Tibial artery (tissue), 4 donors: ENCODE results near the gene SLC25A26.

Source experiments
- DNase-seq, 2 donors: peaks; one replicate each; pipeline ENCODE4 v3.0.0-alpha.2; 2019
- H3K27ac ChIP-seq, 2 donors: fragments of 200-600 bp; sonication (generic) in 1 of 2; 1 replicate in 1 of 2; 2 replicates in 1 of 2; pipeline ENCODE4 v1.5.1; 2018 to 2019; ENCODE audit warnings: mild to moderate bottlenecking in 1 of 2
- H3K27me3 ChIP-seq, 2 donors: fragments of 200-600 bp; sonication (generic) in 1 of 2; one replicate each; pipeline versions ENCODE4 v1.5.1 to v1.6.0; 2016 to 2019
- H3K36me3 ChIP-seq, 3 donors: fragments of 200-600 bp; sonication (generic) in 2 of 3; one replicate each; pipeline ENCODE4 v1.5.1; 2016 to 2019; ENCODE audit warnings: mild to moderate bottlenecking in 2 of 3
- H3K4me1 ChIP-seq, 4 donors: fragments of 200-600 bp; sonication (generic) in 2 of 4; 1 replicate in 3 of 4; 2 replicates in 1 of 4; pipeline ENCODE4 v1.5.1; 2016 to 2019
- H3K4me3 ChIP-seq, 2 donors: fragments of 200-600 bp; sonication (generic) in 1 of 2; 1 replicate in 1 of 2; 2 replicates in 1 of 2; pipeline ENCODE4 v1.5.1; 2018 to 2019; ENCODE audit warnings: mild to moderate bottlenecking in 2 of 2
- H3K9me3 ChIP-seq, 3 donors: fragments of 200-600 bp; sonication (generic) in 1 of 3; one replicate each; pipeline ENCODE4 v1.5.1; 2016 to 2019
- intact Hi-C: fragments of 100-400 bp; cut with DNase I; formaldehyde crosslinking; loops from one replicate; pipeline ENCODE4 v1.15.0; 2023; ENCODE audit warnings: low total_unique reads
- TF ChIP-seq, protein P1 (sequence below), 2 experiments: fragments of 200-600 bp in 1 of 2; fragments of 450-650 bp in 1 of 2; IDR thresholded peaks; one replicate each; pipeline ENCODE4 v1.5.1; 2017 to 2019; ENCODE audit warnings: antibody characterized with exemption in 2 of 2, mild to moderate bottlenecking in 1 of 2, moderate library complexity in 1 of 2

The SLC25A26 gene

DNA sequence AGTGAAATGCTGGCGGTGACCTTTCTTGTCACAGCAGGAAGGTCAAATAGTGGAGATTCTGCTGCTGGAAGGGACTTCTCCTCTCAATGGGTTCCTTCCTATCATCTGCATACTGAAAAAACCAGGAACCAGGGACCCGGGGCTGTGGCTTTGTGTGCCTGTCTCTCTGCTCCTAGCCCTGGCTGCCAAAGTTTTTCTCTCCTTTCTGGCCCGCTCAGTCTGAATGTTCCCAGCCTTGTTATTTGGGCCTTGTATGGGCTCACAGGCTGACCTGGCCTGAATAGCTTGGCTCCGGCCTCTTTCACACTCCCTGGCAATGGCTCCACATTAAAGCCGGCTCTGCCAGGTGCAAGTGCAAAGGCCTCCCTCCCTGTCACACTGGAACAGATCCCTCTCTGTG is 185.4 kb downstream of the SLC25A26 start:
- peaks cover 12 to 76% (median 28%) of the 10 kb centered on the region in 3 donors for H3K36me3 ChIP-seq

GRCh38 chr3:66406831-66407610 is 186.2 kb downstream of the SLC25A26 start:
- H3K27me3 ChIP-seq, result no peaks in the 10 kb centered on the region
- H3K4me1 ChIP-seq, result peaks cover 5 to 86% (median 65%) of the 10 kb centered on the region in 4 donors
- no peaks in the 10 kb centered on the region for H3K9me3 ChIP-seq
- TF ChIP-seq, protein P1, sequence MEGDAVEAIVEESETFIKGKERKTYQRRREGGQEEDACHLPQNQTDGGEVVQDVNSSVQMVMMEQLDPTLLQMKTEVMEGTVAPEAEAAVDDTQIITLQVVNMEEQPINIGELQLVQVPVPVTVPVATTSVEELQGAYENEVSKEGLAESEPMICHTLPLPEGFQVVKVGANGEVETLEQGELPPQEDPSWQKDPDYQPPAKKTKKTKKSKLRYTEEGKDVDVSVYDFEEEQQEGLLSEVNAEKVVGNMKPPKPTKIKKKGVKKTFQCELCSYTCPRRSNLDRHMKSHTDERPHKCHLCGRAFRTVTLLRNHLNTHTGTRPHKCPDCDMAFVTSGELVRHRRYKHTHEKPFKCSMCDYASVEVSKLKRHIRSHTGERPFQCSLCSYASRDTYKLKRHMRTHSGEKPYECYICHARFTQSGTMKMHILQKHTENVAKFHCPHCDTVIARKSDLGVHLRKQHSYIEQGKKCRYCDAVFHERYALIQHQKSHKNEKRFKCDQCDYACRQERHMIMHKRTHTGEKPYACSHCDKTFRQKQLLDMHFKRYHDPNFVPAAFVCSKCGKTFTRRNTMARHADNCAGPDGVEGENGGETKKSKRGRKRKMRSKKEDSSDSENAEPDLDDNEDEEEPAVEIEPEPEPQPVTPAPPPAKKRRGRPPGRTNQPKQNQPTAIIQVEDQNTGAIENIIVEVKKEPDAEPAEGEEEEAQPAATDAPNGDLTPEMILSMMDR (IDR thresholded peaks at IDR 0.05), result no peak
- intact Hi-C loops, result loop anchor here (5.0 kb wide), 2 partner anchors 95 to 415 kb away; partner anchors contain the start of gene LRIG1
- H3K36me3 ChIP-seq, result peaks cover 12 to 85% (median 30%) of the 10 kb centered on the region in 3 donors
- H3K27ac ChIP-seq, result peak overlapping the region; percentile 69 to 77
- DNase-seq, result no peak
- no peak overlapping the region for H3K4me3 ChIP-seq

More for the DNA sequence above, 185.4 kb downstream of the SLC25A26 start:
- TF ChIP-seq, protein P1 (IDR thresholded peaks at IDR 0.05), result peak in 1 of 2 experiments; percentile 10
- H3K4me3 ChIP-seq, result no peak overlapping the region
- intact Hi-C loops, result loop anchor here (5.0 kb wide), 2 partner anchors 96 to 416 kb away; partner anchors contain the start of gene LRIG1
- peak overlapping the region; percentile 69 to 77 for H3K27ac ChIP-seq
- no peaks in the 10 kb centered on the region for H3K9me3 ChIP-seq
- peaks cover 5 to 86% (median 70%) of the 10 kb centered on the region in 4 donors for H3K4me1 ChIP-seq
- DNase-seq, result peak; percentile 61 to 87
- H3K27me3 ChIP-seq, result no peaks in the 10 kb centered on the region

DNA sequence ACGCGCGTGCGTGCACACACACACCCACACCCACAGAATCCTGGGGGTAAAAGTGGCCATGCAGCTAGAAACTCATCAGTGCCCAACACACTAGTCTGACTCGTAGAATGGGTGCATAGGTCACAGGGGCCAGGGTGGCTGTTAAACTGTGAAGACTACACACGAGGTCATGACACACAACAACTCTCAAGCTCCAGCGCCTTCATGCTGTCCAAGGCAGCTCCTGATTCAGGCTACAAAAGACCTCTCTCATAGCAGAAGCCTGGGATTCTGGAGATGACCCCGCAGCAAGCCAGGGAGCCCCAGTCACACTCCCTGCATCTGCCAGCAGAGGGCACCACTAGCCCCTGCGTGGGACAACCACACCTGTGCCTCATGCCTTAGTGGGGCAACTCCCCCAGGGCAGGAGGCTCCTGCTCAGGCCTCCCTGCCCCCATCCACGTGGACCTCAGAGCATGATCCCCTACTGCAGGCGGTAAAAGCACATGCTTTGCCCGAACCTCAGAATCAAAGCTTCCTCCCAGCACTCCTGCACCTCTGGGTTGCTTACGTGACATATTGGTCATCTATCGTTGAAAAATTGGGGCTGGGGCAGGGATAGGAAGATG is 186.9 kb downstream of the SLC25A26 start:
- TF ChIP-seq, protein P1 (IDR thresholded peaks at IDR 0.05), result peak; percentile 75 to 89
- H3K27ac ChIP-seq, result peak overlapping the region; percentile 69 to 77
- H3K4me1 ChIP-seq, result peaks cover 5 to 81% (median 61%) of the 10 kb centered on the region in 4 donors

DNA sequence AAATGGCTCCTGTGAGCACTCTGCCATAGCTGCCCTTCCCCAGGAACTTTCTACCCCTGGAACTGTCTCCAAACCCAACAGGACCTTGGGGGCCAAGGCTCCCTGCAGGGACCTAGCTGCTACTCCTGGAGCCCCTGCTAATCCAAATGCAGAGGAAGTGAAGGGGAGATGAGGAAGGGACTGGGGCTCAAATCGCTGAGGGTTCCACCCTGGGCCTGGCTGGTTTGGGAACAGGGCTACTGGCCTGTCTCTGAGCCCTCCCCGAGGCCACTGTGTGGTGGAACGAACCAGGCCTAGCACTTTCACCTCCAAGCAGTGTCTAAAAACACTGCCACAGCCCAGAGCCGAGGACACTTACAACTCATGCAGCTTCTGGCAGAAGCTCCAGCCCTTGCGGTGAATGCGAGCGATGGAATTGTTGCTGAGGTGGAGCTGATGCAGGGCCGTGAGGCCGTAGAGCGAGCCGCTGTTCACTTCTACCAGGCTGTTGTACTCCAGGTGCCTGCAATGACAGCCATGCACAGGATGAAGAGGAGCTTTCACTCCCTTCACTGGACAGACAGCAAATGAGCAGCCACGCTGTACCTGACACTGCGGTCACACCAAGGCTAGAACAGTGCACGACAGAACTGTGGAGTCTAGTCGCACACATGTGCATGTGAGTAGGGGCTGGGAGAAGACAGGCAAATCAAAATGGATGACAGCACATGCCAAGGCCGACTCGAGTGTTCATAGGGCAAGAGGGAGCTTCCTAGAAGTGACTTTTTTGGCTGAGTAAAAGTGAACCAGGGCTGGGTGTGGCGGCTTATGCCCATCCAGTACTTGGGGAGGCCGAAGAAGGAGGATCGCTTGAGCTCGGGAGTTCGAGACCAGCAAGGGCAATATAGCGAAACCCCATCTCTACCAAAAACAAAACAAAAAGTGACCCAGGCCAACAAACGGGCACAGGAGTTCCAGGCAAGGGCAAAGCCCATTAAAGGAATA is 189.3 kb downstream of the SLC25A26 start:
- Histone ChIP-seq H3K9me3 (no peaks in the 10 kb centered on the region), H3K27ac (no peak overlapping the region), H3K4me3 (no peak overlapping the region), H3K36me3 (peaks cover 24 to 95% (median 37%) of the 10 kb centered on the region in 3 donors), H3K4me1 (peaks cover 5 to 75% (median 42%) of the 10 kb centered on the region in 4 donors), H3K27me3 (no peaks in the 10 kb centered on the region)
- DNase-seq, result no peak
- intact Hi-C loops, result loop anchor here (5.0 kb wide), 2 partner anchors 92 to 412 kb away; partner anchors contain the start of gene LRIG1
- TF ChIP-seq, protein P1 (IDR thresholded peaks at IDR 0.05), result no peak

More for the DNA sequence above, 186.9 kb downstream of the SLC25A26 start:
- Histone ChIP-seq H3K4me3 (no peak overlapping the region), H3K9me3 (no peaks in the 10 kb centered on the region), H3K27me3 (no peaks in the 10 kb centered on the region), H3K36me3 (peaks cover 16 to 92% (median 37%) of the 10 kb centered on the region in 3 donors)
- peak; percentile 59 to 80 for DNase-seq
- intact Hi-C loops, result loop anchor here (5.0 kb wide), 2 partner anchors 95 to 415 kb away; partner anchors contain the start of gene LRIG1

GRCh38 chr3:66410976-66411375 is 190.2 kb downstream of the SLC25A26 start:
- Histone ChIP-seq H3K4me1 (peaks cover under 1 to 69% (median 35%) of the 10 kb centered on the region in 4 donors), H3K9me3 (no peaks in the 10 kb centered on the region), H3K36me3 (peaks cover 29 to 92% (median 38%) of the 10 kb centered on the region in 3 donors), H3K4me3 (no peak overlapping the region), H3K27me3 (no peaks in the 10 kb centered on the region), H3K27ac (peak overlapping the region in 1 of 2 donors; percentile 40)
- intact Hi-C loops, result no loop called here
- no peak for DNase-seq
- TF ChIP-seq, protein P1 (IDR thresholded peaks at IDR 0.05), result no peak
